DOHH2 (cell line): ENCODE measurements around the gene ARIH1.

ENCODE experiments used
- H3F3A ChIP-seq: fragments of 200-600 bp; sonication (generic), shearing (Covaris generic); 2 replicates; pipeline ENCODE4 v1.6.0; 2016; ENCODE audit warnings: antibody characterized with exemption, mild to moderate bottlenecking; ENCODE audit not compliant: control insufficient read depth, insufficient read depth
- H3K27ac ChIP-seq: fragments of 200-600 bp; sonication (generic); 2 replicates; pipeline ENCODE4 v1.5.1; 2014; ENCODE audit warnings: low read depth, mild to moderate bottlenecking, low read length, moderate library complexity
- H3K27me3 ChIP-seq: fragments of 200-600 bp; sonication (generic); 2 replicates; pipeline ENCODE4 v1.6.1; 2014; ENCODE audit warnings: mild to moderate bottlenecking, low read length, mixed read lengths; ENCODE audit not compliant: control insufficient read depth
- H3K36me3 ChIP-seq: fragments of 200-600 bp; sonication (generic); 2 replicates; pipeline ENCODE4 v1.6.1; 2014; ENCODE audit warnings: mild to moderate bottlenecking, low read length, moderate library complexity, mixed read lengths; ENCODE audit not compliant: control insufficient read depth
- H3K4me1 ChIP-seq: fragments of 200-600 bp; sonication (generic); 2 replicates; pipeline ENCODE4 v1.6.1; 2014; ENCODE audit warnings: mild to moderate bottlenecking, low read length, mixed read lengths; ENCODE audit not compliant: control insufficient read depth
- H3K4me2 ChIP-seq: fragments of 200-600 bp; sonication (generic); 2 replicates; pipeline ENCODE4 v1.6.0; 2014; ENCODE audit warnings: mild to moderate bottlenecking, low read length, moderate library complexity
- H3K4me3 ChIP-seq: fragments of 200-600 bp; sonication (generic); 2 replicates; pipeline ENCODE4 v1.5.1; 2014; ENCODE audit warnings: mild to moderate bottlenecking, low read length, mixed read lengths
- H3K79me2 ChIP-seq: fragments of 200-600 bp; sonication (generic); 2 replicates; pipeline ENCODE4 v1.6.1; 2014; ENCODE audit warnings: mild to moderate bottlenecking, low read length, mixed read lengths; ENCODE audit not compliant: control insufficient read depth
- H3K9me2 ChIP-seq: fragments of 200-600 bp; sonication (generic); replicated peaks from 2 replicates; pipeline ENCODE4 v1.6.1; 2014; ENCODE audit warnings: mild to moderate bottlenecking, low read length, mixed read lengths; ENCODE audit not compliant: control insufficient read depth
- H3K9me3 ChIP-seq: fragments of 200-600 bp; sonication (generic); 2 replicates; pipeline ENCODE4 v1.6.1; 2014; ENCODE audit warnings: antibody characterized with exemption, low read length, mixed read lengths; ENCODE audit not compliant: control insufficient read depth, insufficient read depth
- H4K20me1 ChIP-seq: fragments of 200-600 bp; sonication (generic); 2 replicates; pipeline ENCODE4 v1.6.0; 2014; ENCODE audit warnings: low read depth, mild to moderate bottlenecking, antibody characterized with exemption, low read length, moderate library complexity; ENCODE audit not compliant: control insufficient read depth, insufficient read depth
- EZH2phosphoT487 ChIP-seq: fragments of 200-600 bp; sonication (generic); IDR thresholded peaks from 2 replicates; pipeline ENCODE4 v1.6.1; 2017; ENCODE audit warnings: borderline replicate concordance, mild to moderate bottlenecking, antibody characterized with exemption, low read length, moderate library complexity, mixed read lengths
- TF ChIP-seq, protein P1 (sequence below): fragments of 200-600 bp; sonication (generic); IDR thresholded peaks from one replicate; pipeline ENCODE4 v1.5.1; 2014; ENCODE audit warnings: antibody characterized with exemption, mild to moderate bottlenecking, low read depth, low read length; ENCODE audit not compliant: poor library complexity, severe bottlenecking

ARIH1 gene

DNA sequence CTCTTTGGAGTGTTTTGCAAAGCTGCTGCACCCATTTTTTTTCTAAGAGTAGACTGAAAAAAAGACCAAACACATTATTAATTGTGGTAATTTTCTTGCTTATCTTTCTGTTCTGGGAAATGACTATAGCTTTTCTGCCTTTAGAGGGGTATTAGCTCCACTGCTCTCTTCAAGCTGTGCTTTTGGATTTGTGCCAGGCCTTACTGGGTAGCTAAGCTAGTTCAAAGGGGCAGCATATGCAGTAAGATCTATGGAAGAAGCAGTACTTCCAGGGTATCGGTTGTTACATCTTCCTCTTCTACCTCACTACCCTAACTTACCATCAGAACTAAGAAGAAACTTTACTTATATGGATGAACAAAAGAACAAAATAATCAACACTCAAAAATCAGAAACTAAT, 28.7 kb upstream of the ARIH1 start:
- no peak overlapping the region for H3K4me3 ChIP-seq
- no peaks in the 10 kb centered on the region for H4K20me1 ChIP-seq
- no peak overlapping the region for H3K27ac ChIP-seq
- no peaks in the 10 kb centered on the region; the same call in 1 of the 2 replicates for H3K27me3 ChIP-seq
- H3F3A ChIP-seq, result no peaks in the 10 kb centered on the region
- no peaks in the 10 kb centered on the region for H3K4me1 ChIP-seq
- no peaks in the 10 kb centered on the region for H3K9me3 ChIP-seq
- H3K79me2 ChIP-seq, result no peaks in the 10 kb centered on the region
- H3K36me3 ChIP-seq, result no peaks in the 10 kb centered on the region
- no peaks in the 10 kb centered on the region for H3K9me2 ChIP-seq
- H3K4me2 ChIP-seq, result no peak overlapping the region
- TF ChIP-seq EZH2phosphoT487, result no peak
- TF ChIP-seq, protein P1, sequence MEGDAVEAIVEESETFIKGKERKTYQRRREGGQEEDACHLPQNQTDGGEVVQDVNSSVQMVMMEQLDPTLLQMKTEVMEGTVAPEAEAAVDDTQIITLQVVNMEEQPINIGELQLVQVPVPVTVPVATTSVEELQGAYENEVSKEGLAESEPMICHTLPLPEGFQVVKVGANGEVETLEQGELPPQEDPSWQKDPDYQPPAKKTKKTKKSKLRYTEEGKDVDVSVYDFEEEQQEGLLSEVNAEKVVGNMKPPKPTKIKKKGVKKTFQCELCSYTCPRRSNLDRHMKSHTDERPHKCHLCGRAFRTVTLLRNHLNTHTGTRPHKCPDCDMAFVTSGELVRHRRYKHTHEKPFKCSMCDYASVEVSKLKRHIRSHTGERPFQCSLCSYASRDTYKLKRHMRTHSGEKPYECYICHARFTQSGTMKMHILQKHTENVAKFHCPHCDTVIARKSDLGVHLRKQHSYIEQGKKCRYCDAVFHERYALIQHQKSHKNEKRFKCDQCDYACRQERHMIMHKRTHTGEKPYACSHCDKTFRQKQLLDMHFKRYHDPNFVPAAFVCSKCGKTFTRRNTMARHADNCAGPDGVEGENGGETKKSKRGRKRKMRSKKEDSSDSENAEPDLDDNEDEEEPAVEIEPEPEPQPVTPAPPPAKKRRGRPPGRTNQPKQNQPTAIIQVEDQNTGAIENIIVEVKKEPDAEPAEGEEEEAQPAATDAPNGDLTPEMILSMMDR, result no peak

DNA sequence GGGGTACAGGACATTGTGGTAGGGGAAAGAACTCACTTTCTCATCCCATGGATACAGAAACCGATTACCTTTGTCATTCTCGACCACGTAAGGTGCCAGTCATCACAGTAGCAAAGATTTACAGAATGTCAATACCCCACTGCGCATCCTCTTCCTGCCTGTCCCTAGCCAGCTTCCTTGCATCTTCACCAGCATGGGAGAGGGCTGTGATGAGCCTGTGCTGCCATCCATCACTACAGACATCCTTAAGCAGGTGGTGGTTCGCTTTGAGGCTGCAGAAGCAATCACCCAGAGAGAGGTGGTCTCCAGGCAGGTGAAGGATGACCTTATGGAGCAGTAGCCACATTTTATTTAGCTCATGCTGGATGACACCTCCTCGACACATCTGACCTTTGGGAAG, 23.3 kb upstream of the ARIH1 start:
- no peak overlapping the region for H3K4me2 ChIP-seq
- H3F3A ChIP-seq, result no peaks in the 10 kb centered on the region
- H3K27ac ChIP-seq, result no peak overlapping the region
- TF ChIP-seq, protein P1, result no peak
- H4K20me1 ChIP-seq, result no peaks in the 10 kb centered on the region
- peaks cover 4% of the 10 kb centered on the region for H3K27me3 ChIP-seq
- H3K9me3 ChIP-seq, result no peaks in the 10 kb centered on the region
- no peaks in the 10 kb centered on the region for H3K4me1 ChIP-seq
- H3K36me3 ChIP-seq, result no peaks in the 10 kb centered on the region
- no peak overlapping the region for H3K4me3 ChIP-seq
- H3K79me2 ChIP-seq, result no peaks in the 10 kb centered on the region
- H3K9me2 ChIP-seq, result no peaks in the 10 kb centered on the region

DNA sequence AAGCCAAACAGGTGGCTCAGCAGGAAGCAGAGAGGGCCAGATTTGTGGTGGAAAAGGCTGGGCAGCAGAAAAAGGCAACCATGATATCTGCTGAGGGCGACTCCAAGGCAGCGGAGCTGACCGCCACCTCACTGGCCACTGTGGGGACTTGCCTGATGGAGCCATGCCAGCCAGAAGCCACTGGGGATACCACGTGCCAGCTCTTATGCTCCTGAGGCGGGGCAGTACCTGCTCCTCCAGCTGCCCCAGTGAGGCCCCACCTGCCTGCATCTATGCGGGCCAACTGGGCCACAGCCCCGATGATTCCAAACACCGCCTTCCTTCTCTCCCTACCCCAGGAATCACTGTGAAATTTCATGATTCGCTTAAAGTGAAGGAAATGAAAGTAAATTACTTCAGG, 22.9 kb upstream of the ARIH1 start:
- Histone ChIP-seq H3F3A (no peaks in the 10 kb centered on the region), H3K9me2 (no peaks in the 10 kb centered on the region), H3K27ac (no peak overlapping the region), H3K79me2 (no peaks in the 10 kb centered on the region), H3K4me2 (no peak overlapping the region), H3K27me3 (peaks cover 4% of the 10 kb centered on the region), H3K9me3 (no peaks in the 10 kb centered on the region), H4K20me1 (no peaks in the 10 kb centered on the region), H3K36me3 (no peaks in the 10 kb centered on the region), H3K4me1 (no peaks in the 10 kb centered on the region), H3K4me3 (no peak overlapping the region)
- no peak for TF ChIP-seq EZH2phosphoT487
- TF ChIP-seq, protein P1, result no peak

DNA sequence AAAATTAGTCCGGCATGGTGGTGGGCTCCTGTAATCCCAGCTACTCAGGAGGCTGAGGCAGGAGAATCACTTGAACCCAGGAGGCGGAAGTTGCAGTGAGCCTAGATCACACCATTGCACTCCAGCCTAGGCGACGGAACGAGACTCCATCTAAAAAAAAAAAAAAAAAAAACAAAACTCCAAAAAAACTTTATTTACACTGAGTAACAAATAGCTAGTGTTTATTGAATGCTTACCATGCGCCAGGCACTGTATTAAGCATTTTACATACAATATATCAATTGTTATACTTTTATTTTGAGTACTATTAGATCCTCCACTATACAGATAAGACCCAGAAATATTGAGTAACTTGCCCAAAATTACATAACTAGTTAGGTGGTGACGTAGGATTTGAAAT, 17.4 kb upstream of the ARIH1 start:
- H4K20me1 ChIP-seq, result no peaks in the 10 kb centered on the region
- no peaks in the 10 kb centered on the region for H3K9me2 ChIP-seq
- 0 out of 2 replicates have a peak, but pooled peaks cover 2% of the 10 kb centered on the region for H3K4me1 ChIP-seq
- H3K4me2 ChIP-seq, result no peak overlapping the region
- no peaks in the 10 kb centered on the region for H3K36me3 ChIP-seq
- H3K27ac ChIP-seq, result no peak overlapping the region
- no peaks in the 10 kb centered on the region for H3K9me3 ChIP-seq
- H3K27me3 ChIP-seq, result peaks cover 4% of the 10 kb centered on the region; the same call in 1 of the 2 replicates
- H3K4me3 ChIP-seq, result no peak overlapping the region
- no peaks in the 10 kb centered on the region for H3K79me2 ChIP-seq
- TF ChIP-seq EZH2phosphoT487, result no peak
- TF ChIP-seq, protein P1, result no peak
- 0 out of 2 replicates have a peak, but pooled peaks cover 2% of the 10 kb centered on the region for H3F3A ChIP-seq
